NCI-H82 treated with DMSO at 0.1 percent for 48 hours (cell line): ENCODE results near the gene ELOVL5.
"Not testable (repeated sequence)": the region's sequence is repeated elsewhere in the genome, so short reads cannot be mapped to it uniquely, and the experiment has no call there.

Experiments used
- DNase-seq: peaks from one replicate; lab custom pipeline; 2025; ENCODE audit not compliant: unreplicated experiment; lab: John Stamatoyannopoulos, UW

ELOVL5 gene

GRCh38 chr6:53330137-53330536, 18.6 kb downstream of the ELOVL5 start:
- DNase-seq, result no peak

GRCh38 chr6:53328375-53328774, 20.4 kb downstream of the ELOVL5 start:
- DNase-seq, result no peak

GRCh38 chr6:53327017-53327395, 21.7 kb downstream of the ELOVL5 start:
- no peak for DNase-seq

- no peak for DNase-seq
Measured at GRCh38 chr6:53326372-53327016, 22.3 kb downstream of the ELOVL5 start.

GRCh38 chr6:53325785-53326184, 23.0 kb downstream of the ELOVL5 start:
- DNase-seq, result no peak

- no peak for DNase-seq
Measured at GRCh38 chr6:53322188-53323029, 26.3 kb downstream of the ELOVL5 start.

GRCh38 chr6:53321701-53322100, 27.0 kb downstream of the ELOVL5 start:
- no peak for DNase-seq

- no peak for DNase-seq
Measured at GRCh38 chr6:53320964-53321363, 27.8 kb downstream of the ELOVL5 start.

- no peak for DNase-seq
Measured at GRCh38 chr6:53318429-53318828, 30.3 kb downstream of the ELOVL5 start.

GRCh38 chr6:53317861-53318260, 30.9 kb downstream of the ELOVL5 start:
- no peak for DNase-seq

- DNase-seq, result not testable (repeated sequence)
Measured at GRCh38 chr6:53317299-53317698, 31.5 kb downstream of the ELOVL5 start.

GRCh38 chr6:53316142-53316541, 32.6 kb downstream of the ELOVL5 start:
- DNase-seq, result no peak

- DNase-seq, result no peak
Measured at GRCh38 chr6:53315086-53315724, 33.5 kb downstream of the ELOVL5 start.

GRCh38 chr6:53313784-53314400, 34.9 kb downstream of the ELOVL5 start:
- no peak for DNase-seq

GRCh38 chr6:53312355-53312754, 36.4 kb downstream of the ELOVL5 start:
- no peak for DNase-seq

GRCh38 chr6:53311586-53311935, 37.2 kb downstream of the ELOVL5 start:
- DNase-seq, result no peak

- DNase-seq, result no peak
Measured at GRCh38 chr6:53310771-53311585, 37.8 kb downstream of the ELOVL5 start.

- DNase-seq, result no peak
Measured at GRCh38 chr6:53309901-53310300, 38.8 kb downstream of the ELOVL5 start.

GRCh38 chr6:53309059-53309900, 39.5 kb downstream of the ELOVL5 start:
- DNase-seq, result peak; percentile 70

- DNase-seq, result no peak
Measured at GRCh38 chr6:53306819-53307347, 41.9 kb downstream of the ELOVL5 start.
